PC-9 (cell line): ENCODE data around the gene HRH1. TPM values are rescaled to one million over a fixed set of nuclear protein-coding genes. Genes with fewer than 3 reads are reported as not detected.
A peak's percentile ranks its signal among the peaks of the same experiment; 100 is the strongest.

ENCODE experiments used
- BruUV-seq: library from RNA; stranded (reverse); fragments of 400-500 nt; replicated peaks from 2 replicates; lab custom pipeline; 2021; lab: Mats Ljungman, UMichigan
- CTCF ChIA-PET: fragments of 300-600 bp; sonication (Branson Sonifier 250); formaldehyde crosslinking; loops from one replicate; lab custom pipeline; 2022; ENCODE audit warnings: antibody characterized with exemption; lab: Charles Lee
- POLR2A ChIA-PET: fragments of 300-600 bp; sonication (Branson Sonifier 250); formaldehyde crosslinking; loops from one replicate; lab custom pipeline; 2022; ENCODE audit warnings: antibody characterized with exemption; ENCODE audit not compliant: unreplicated experiment; lab: Charles Lee
- DNase-seq, 2 experiments: peaks; one replicate each; pipeline versions ENCODE4 v3.0.0 to v3.0.0-alpha.2; 2015 to 2022; ENCODE audit warnings: mixed read lengths in 1 of 2
- H2AFZ ChIP-seq: fragments of 200-600 bp; sonication (generic); 2 replicates; pipeline ENCODE4 v1.8.1; 2017; ENCODE audit warnings: antibody characterized with exemption
- H3F3A ChIP-seq: fragments of 200-600 bp; sonication (generic); 2 replicates; pipeline ENCODE4 v1.8.1; 2017; ENCODE audit warnings: antibody characterized with exemption, mild to moderate bottlenecking, low read depth; ENCODE audit not compliant: insufficient read depth
- H3K27ac ChIP-seq: fragments of 200-600 bp; sonication (generic); 2 replicates; pipeline ENCODE4 v1.6.1; 2016; ENCODE audit warnings: mixed run types
- H3K27me3 ChIP-seq: fragments of 200-600 bp; sonication (generic); 2 replicates; pipeline ENCODE4 v1.6.1; 2016; ENCODE audit warnings: low read depth, mixed run types; ENCODE audit not compliant: insufficient read depth
- H3K36me3 ChIP-seq: fragments of 200-600 bp; sonication (generic); 2 replicates; pipeline ENCODE4 v1.6.1; 2016; ENCODE audit warnings: low read depth, mixed run types
- H3K4me1 ChIP-seq: fragments of 200-600 bp; sonication (generic); replicated peaks from 2 replicates; pipeline ENCODE4 v1.6.1; 2016; ENCODE audit warnings: mixed run types; ENCODE audit not compliant: insufficient read depth
- H3K4me2 ChIP-seq: fragments of 200-600 bp; sonication (generic); 2 replicates; pipeline ENCODE4 v1.6.1; 2017; ENCODE audit warnings: mixed run types
- H3K4me3 ChIP-seq: fragments of 200-600 bp; sonication (generic); 2 replicates; pipeline ENCODE4 v1.6.1; 2016; ENCODE audit warnings: mixed run types
- H3K79me2 ChIP-seq: fragments of 200-600 bp; sonication (generic); 2 replicates; pipeline ENCODE4 v1.6.1; 2017; ENCODE audit warnings: low read depth, mixed run types
- H3K9me2 ChIP-seq: fragments of 200-600 bp; sonication (generic); 2 replicates; pipeline ENCODE4 v1.8.1; 2017; ENCODE audit warnings: mild to moderate bottlenecking; ENCODE audit not compliant: insufficient read depth
- H3K9me3 ChIP-seq: fragments of 200-600 bp; sonication (generic); 2 replicates; pipeline ENCODE4 v1.8.1; 2016; ENCODE audit warnings: low read depth; ENCODE audit not compliant: insufficient read depth
- H4K20me1 ChIP-seq: fragments of 200-600 bp; sonication (generic); 2 replicates; pipeline ENCODE4 v1.8.1; 2017; ENCODE audit not compliant: insufficient read depth
- EZH2 ChIP-seq: fragments of 200-600 bp; sonication (generic); IDR thresholded peaks from 2 replicates; pipeline ENCODE4 v1.8.0; 2017; ENCODE audit warnings: antibody characterized with exemption, low read depth
- intact Hi-C: fragments of 100-400 bp; cut with micrococcal nuclease; formaldehyde crosslinking; loops from one replicate; pipeline ENCODE4 v1.10.0; 2022; ENCODE audit not compliant: unreplicated experiment
- total RNA-seq: library from RNA; stranded (reverse); gene quantifications from 2 replicates; pipeline ENCODE4 v1.2.3, GENCODE V29; 2021
- TF ChIP-seq, protein P1 (sequence below): fragments of 200-600 bp; sonication (generic); conservative IDR thresholded peaks from 2 replicates; pipeline ENCODE4 v1.6.1; 2017; ENCODE audit warnings: mixed run types, antibody characterized with exemption, mild to moderate bottlenecking, moderate library complexity

The HRH1 gene
- total RNA-seq, 1 experiment from 2014 or later: 9.2 TPM

GRCh38 chr3:11186318-11186692 lies 32.0 kb downstream of the HRH1 start:
- peaks cover 39% of the 10 kb centered on the region for H3K4me1 ChIP-seq
- H3K4me2 ChIP-seq: peak overlapping the region; percentile 67
- CTCF ChIA-PET: interaction anchor here (0.9 kb wide), 1 partner anchor 10 kb away, joined by 4 read pairs; no protein-coding TSS in a partner anchor
- no peaks in the 10 kb centered on the region for H3K9me3 ChIP-seq
- H3F3A ChIP-seq: peaks cover 16% of the 10 kb centered on the region; the same call in 1 of the 2 replicates
- H2AFZ ChIP-seq: no peak overlapping the region
- H3K79me2 ChIP-seq: no peaks in the 10 kb centered on the region
- no peak for TF ChIP-seq EZH2
- TF ChIP-seq, protein P1, sequence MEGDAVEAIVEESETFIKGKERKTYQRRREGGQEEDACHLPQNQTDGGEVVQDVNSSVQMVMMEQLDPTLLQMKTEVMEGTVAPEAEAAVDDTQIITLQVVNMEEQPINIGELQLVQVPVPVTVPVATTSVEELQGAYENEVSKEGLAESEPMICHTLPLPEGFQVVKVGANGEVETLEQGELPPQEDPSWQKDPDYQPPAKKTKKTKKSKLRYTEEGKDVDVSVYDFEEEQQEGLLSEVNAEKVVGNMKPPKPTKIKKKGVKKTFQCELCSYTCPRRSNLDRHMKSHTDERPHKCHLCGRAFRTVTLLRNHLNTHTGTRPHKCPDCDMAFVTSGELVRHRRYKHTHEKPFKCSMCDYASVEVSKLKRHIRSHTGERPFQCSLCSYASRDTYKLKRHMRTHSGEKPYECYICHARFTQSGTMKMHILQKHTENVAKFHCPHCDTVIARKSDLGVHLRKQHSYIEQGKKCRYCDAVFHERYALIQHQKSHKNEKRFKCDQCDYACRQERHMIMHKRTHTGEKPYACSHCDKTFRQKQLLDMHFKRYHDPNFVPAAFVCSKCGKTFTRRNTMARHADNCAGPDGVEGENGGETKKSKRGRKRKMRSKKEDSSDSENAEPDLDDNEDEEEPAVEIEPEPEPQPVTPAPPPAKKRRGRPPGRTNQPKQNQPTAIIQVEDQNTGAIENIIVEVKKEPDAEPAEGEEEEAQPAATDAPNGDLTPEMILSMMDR: no peak
- H3K27ac ChIP-seq: peak overlapping the region; percentile 49
- no peaks in the 10 kb centered on the region for H3K27me3 ChIP-seq
- BruUV-seq: no TSS peak
- H4K20me1 ChIP-seq: no peaks in the 10 kb centered on the region
- H3K9me2 ChIP-seq: no peaks in the 10 kb centered on the region
- POLR2A ChIA-PET: interaction anchor here (0.7 kb wide), 1 partner anchor 44 kb away, joined by 3 read pairs; no protein-coding TSS in a partner anchor
- DNase-seq: no peak
- H3K4me3 ChIP-seq: peak overlapping the region; percentile 12; the same call in 1 of the 2 replicates
- intact Hi-C loops: loop anchor here (2.0 kb wide), 1 partner anchor 40 kb away; no protein-coding TSS in a partner anchor
- H3K36me3 ChIP-seq: no peaks in the 10 kb centered on the region

DNA sequence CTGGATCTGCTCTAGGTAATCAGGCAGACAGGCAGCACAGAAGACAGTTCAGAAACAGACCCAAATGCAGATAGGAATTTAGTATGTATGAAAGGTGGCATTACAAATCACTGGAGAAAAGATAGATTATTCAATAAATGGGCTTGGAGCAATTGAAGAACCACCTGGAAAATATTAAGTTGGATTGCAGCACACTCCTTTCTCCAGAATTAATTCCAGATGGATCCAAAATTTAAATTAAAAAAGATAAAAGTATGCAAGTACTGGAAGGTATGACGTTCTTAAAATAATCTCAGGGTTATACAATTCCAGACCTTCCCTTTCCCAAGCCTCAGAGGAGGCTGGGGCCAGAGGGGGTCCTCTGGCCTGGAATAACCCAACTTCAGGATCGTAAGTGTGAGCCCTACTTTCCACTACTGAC lies 32.5 kb downstream of the HRH1 start:
- no peaks in the 10 kb centered on the region for H4K20me1 ChIP-seq
- POLR2A ChIA-PET: no interaction called here
- H3K9me3 ChIP-seq: no peaks in the 10 kb centered on the region
- no peaks in the 10 kb centered on the region for H3K27me3 ChIP-seq
- intact Hi-C loops: loop anchor here (2.0 kb wide), 1 partner anchor 40 kb away; no protein-coding TSS in a partner anchor
- no TSS peak for BruUV-seq
- no peak overlapping the region for H3K4me3 ChIP-seq
- peaks cover 38% of the 10 kb centered on the region for H3K4me1 ChIP-seq
- H2AFZ ChIP-seq: no peak overlapping the region
- peak overlapping the region; percentile 67 for H3K4me2 ChIP-seq
- CTCF ChIA-PET: interaction anchor here (0.9 kb wide), 1 partner anchor 10 kb away, joined by 4 read pairs; no protein-coding TSS in a partner anchor
- no peaks in the 10 kb centered on the region for H3K9me2 ChIP-seq
- no peak for TF ChIP-seq EZH2
- TF ChIP-seq, protein P1: no peak
- DNase-seq: no peak
- no peaks in the 10 kb centered on the region for H3K36me3 ChIP-seq
- peak overlapping the region; percentile 49 for H3K27ac ChIP-seq
- peaks cover 16% of the 10 kb centered on the region; the same call in 1 of the 2 replicates for H3F3A ChIP-seq
- no peaks in the 10 kb centered on the region for H3K79me2 ChIP-seq

GRCh38 chr3:11187681-11188080 lies 33.4 kb downstream of the HRH1 start:
- CTCF ChIA-PET: no interaction called here

More at GRCh38 chr3:11187681-11188080, 33.4 kb downstream of the HRH1 start:
- Histone ChIP-seq H3K9me3 (no peaks in the 10 kb centered on the region), H3K4me2 (no peak overlapping the region), H3K27ac (no peak overlapping the region), H3K36me3 (peaks cover 5% of the 10 kb centered on the region; the same call in 1 of the 2 replicates), H3K4me3 (no peak overlapping the region), H4K20me1 (no peaks in the 10 kb centered on the region), H3F3A (peaks cover 16% of the 10 kb centered on the region; the same call in 1 of the 2 replicates), H3K27me3 (no peaks in the 10 kb centered on the region), H3K79me2 (no peaks in the 10 kb centered on the region), H3K4me1 (peaks cover 38% of the 10 kb centered on the region), H2AFZ (no peak overlapping the region), H3K9me2 (no peaks in the 10 kb centered on the region)
- DNase-seq: no peak
- POLR2A ChIA-PET: no interaction called here
- no peak for TF ChIP-seq EZH2
- TF ChIP-seq, protein P1: no peak
- intact Hi-C loops: loop anchor here (2.0 kb wide), 1 partner anchor 41 kb away; no protein-coding TSS in a partner anchor
- no TSS peak for BruUV-seq
